CD14-positive monocyte (primary cell): ENCODE results near the gene UPK1B. TPM values are rescaled to one million over a fixed set of nuclear protein-coding genes. Genes with fewer than 3 reads are reported as not detected.

Experiments used
- DNase-seq, 3 donors: peaks; one replicate each; pipeline ENCODE4 v3.0.0-alpha.2; 2011 to 2022
- H2AFZ ChIP-seq: 2 replicates; pipeline ENCODE4 v1.6.0; 2012; ENCODE audit warnings: mild to moderate bottlenecking, low read depth, low read length, inconsistent platforms; ENCODE audit not compliant: insufficient read depth, poor library complexity, severe bottlenecking
- H3K27ac ChIP-seq, 2 donors: 1 replicate in 1 of 2; 2 replicates in 1 of 2; pipeline ENCODE4 v1.5.1; 2012 to 2013; ENCODE audit warnings: low read length in 2 of 2, control low read depth in 1 of 2, inconsistent platforms in 1 of 2, low read depth in 1 of 2, mild to moderate bottlenecking in 1 of 2
- H3K27me3 ChIP-seq, 2 donors: one replicate each; pipeline versions ENCODE4 v1.6.0 to v1.6.1; 2011 to 2013; ENCODE audit warnings: low read length in 2 of 2; ENCODE audit not compliant: control insufficient read depth in 2 of 2, insufficient read depth in 2 of 2
- H3K36me3 ChIP-seq, 2 donors: replicated peaks in 1 of 2; 1 replicate in 1 of 2; 2 replicates in 1 of 2; pipeline versions ENCODE4 v1.5.1 to v1.6.1; 2012 to 2013; ENCODE audit warnings: low read length in 2 of 2, control low read depth in 1 of 2, inconsistent platforms in 1 of 2, mild to moderate bottlenecking in 1 of 2; ENCODE audit not compliant: insufficient read depth in 2 of 2, control insufficient read depth in 1 of 2
- H3K4me1 ChIP-seq, 2 donors: 1 replicate in 1 of 2; 2 replicates in 1 of 2; pipeline versions ENCODE4 v1.5.1 to v1.6.1; 2012 to 2013; ENCODE audit warnings: low read length in 2 of 2, control low read depth in 1 of 2, inconsistent platforms in 1 of 2, mild to moderate bottlenecking in 1 of 2, moderate library complexity in 1 of 2; ENCODE audit not compliant: insufficient read depth in 2 of 2, control insufficient read depth in 1 of 2
- H3K4me2 ChIP-seq: replicated peaks from 2 replicates; pipeline ENCODE3; 2012; ENCODE audit warnings: low read length, moderate library complexity, mild to moderate bottlenecking; ENCODE audit not compliant: poor library complexity, severe bottlenecking; ENCODE audit errors: extremely low read depth
- H3K4me3 ChIP-seq, 3 experiments: fragments of 200-600 bp in 1 of 3; sonication (generic) in 1 of 3; replicated peaks in 1 of 3; 1 replicate in 2 of 3; 2 replicates in 1 of 3; pipeline ENCODE4 v1.5.1; 2011 to 2013; ENCODE audit warnings: low read length in 3 of 3, mild to moderate bottlenecking in 3 of 3, control low read depth in 2 of 3, low read depth in 2 of 3, inconsistent platforms in 1 of 3, moderate library complexity in 1 of 3
- H3K79me2 ChIP-seq: 2 replicates; pipeline ENCODE4 v1.6.0; 2012; ENCODE audit warnings: mild to moderate bottlenecking, control low read depth, inconsistent platforms, low read length, moderate library complexity; ENCODE audit not compliant: insufficient read depth
- H3K9ac ChIP-seq: 2 replicates; pipeline ENCODE4 v1.6.0; 2017; ENCODE audit warnings: low read length, mild to moderate bottlenecking; ENCODE audit not compliant: insufficient read depth, poor library complexity, severe bottlenecking
- H3K9me3 ChIP-seq, 2 donors: replicated peaks in 1 of 2; 1 replicate in 1 of 2; 2 replicates in 1 of 2; pipeline versions ENCODE4 v1.5.1 to v1.6.1; 2012 to 2013; ENCODE audit warnings: low read length in 2 of 2, control low read depth in 1 of 2; ENCODE audit not compliant: control insufficient read depth in 1 of 2, insufficient read depth in 1 of 2
- H4K20me1 ChIP-seq: 2 replicates; pipeline ENCODE4 v1.6.0; 2012; ENCODE audit warnings: mild to moderate bottlenecking, low read length, control low read depth, moderate library complexity; ENCODE audit not compliant: insufficient read depth
- H3K27ac Mint-ChIP-seq, 7 donors: one replicate each; pipeline ENCODE4 v1.8.0; 2020; ENCODE audit warnings: mild to moderate bottlenecking in 7 of 7, mixed read lengths in 7 of 7, moderate library complexity in 6 of 7, inconsistent platforms in 2 of 7
- H3K27me3 Mint-ChIP-seq, 3 donors: one replicate each; pipeline ENCODE4 v1.8.0; 2021 to 2022; ENCODE audit warnings: low read depth in 3 of 3, mild to moderate bottlenecking in 3 of 3, mixed read lengths in 3 of 3, moderate library complexity in 3 of 3, inconsistent platforms in 1 of 3
- H3K36me3 Mint-ChIP-seq, 2 donors: one replicate each; pipeline ENCODE4 v1.8.0; 2020; ENCODE audit warnings: mixed read lengths in 2 of 2, inconsistent platforms in 1 of 2, mild to moderate bottlenecking in 1 of 2
- H3K4me1 Mint-ChIP-seq: one replicate; pipeline ENCODE4 v1.8.0; 2020; ENCODE audit warnings: mild to moderate bottlenecking, mixed read lengths
- H3K4me3 Mint-ChIP-seq, 2 donors: one replicate each; pipeline ENCODE4 v1.8.0; 2020; ENCODE audit warnings: mild to moderate bottlenecking in 2 of 2, mixed read lengths in 2 of 2, moderate library complexity in 1 of 2
- H3K9me3 Mint-ChIP-seq, 7 donors: one replicate each; pipeline ENCODE4 v1.8.0; 2020 to 2022; ENCODE audit warnings: mixed read lengths in 7 of 7, mild to moderate bottlenecking in 6 of 7, moderate library complexity in 6 of 7, inconsistent platforms in 2 of 7
- CTCF ChIP-seq: fragments of 200-600 bp; IDR thresholded peaks from one replicate; pipeline ENCODE4 v1.8.0; 2022; ENCODE audit warnings: antibody characterized with exemption, mild to moderate bottlenecking
- WGBS: methylation state at CpG from one replicate; pipeline ENCODE4 v1.1.5; 2013; ENCODE audit warnings: missing lambda C conversion rate; ENCODE audit not compliant: insufficient coverage; 5-methylcytosine and 5-hydroxymethylcytosine counted together
- intact Hi-C, 2 donors: fragments of 100-400 bp; cut with micrococcal nuclease; formaldehyde crosslinking; loops; one replicate each; pipeline versions ENCODE4 v1.15.0 to v1.15.1; 2023
- polyA plus RNA-seq, 3 donors: library from polyadenylated mRNA; depleted of rRNA in 1 of 3; unstranded in 2 of 3; stranded (reverse) in 1 of 3; fragments of 300-500 nt in 2 of 3; fragments of >200 nt in 1 of 3; fragmentation: Illumina TruSeq in 2 of 3; gene quantifications; 1 replicate in 2 of 3; 2 replicates in 1 of 3; pipeline ENCODE4 v1.2.3, GENCODE V29; 2012 to 2021

UPK1B gene
- polyA plus RNA-seq, 3 donors = not detected

- no peak for TF ChIP-seq CTCF
- Histone ChIP-seq H3K9me3 (no peaks in the 10 kb centered on the region), H3K4me2 (no peak overlapping the region), H4K20me1 (no peaks in the 10 kb centered on the region), H2AFZ (no peak overlapping the region), H3K27me3 (no peaks in the 10 kb centered on the region), H3K36me3 (no peaks in the 10 kb centered on the region), H3K27ac (no peak overlapping the region), H3K79me2 (no peaks in the 10 kb centered on the region), H3K4me1 (no peaks in the 10 kb centered on the region), H3K9ac (no peak overlapping the region), H3K4me3 (no peak overlapping the region)
- Mint-ChIP-seq H3K4me1 (no peaks in the 10 kb centered on the region), H3K27me3 (peaks cover 2 to 4% (median 3%) of the 10 kb centered on the region in 3 donors), H3K36me3 (no peaks in the 10 kb centered on the region), H3K27ac (no peak overlapping the region), H3K4me3 (no peak overlapping the region), H3K9me3 (peaks cover 0 to 1% (median 0%) of the 10 kb centered on the region in 7 donors)
- DNase-seq = no peak
- 100% methylated on average over 1 of the region's 1 CpG for WGBS
- intact Hi-C loops = no loop called here
Observed at GRCh38 chr3:119191800-119192199, 18.4 kb downstream of the UPK1B start.

- intact Hi-C loops = no loop called here
- no peak for TF ChIP-seq CTCF
- H3K4me1 Mint-ChIP-seq = no peaks in the 10 kb centered on the region
- peaks cover 0 to 1% (median 0%) of the 10 kb centered on the region in 7 donors for H3K9me3 Mint-ChIP-seq
- 100% methylated on average over 4 of the region's 7 CpGs for WGBS
- Histone ChIP-seq H3K9me3 (no peaks in the 10 kb centered on the region), H3K4me3 (no peak overlapping the region), H4K20me1 (no peaks in the 10 kb centered on the region), H2AFZ (no peak overlapping the region), H3K36me3 (no peaks in the 10 kb centered on the region), H3K4me2 (no peak overlapping the region), H3K27me3 (no peaks in the 10 kb centered on the region), H3K79me2 (no peaks in the 10 kb centered on the region), H3K27ac (no peak overlapping the region), H3K9ac (no peak overlapping the region), H3K4me1 (no peaks in the 10 kb centered on the region)
- H3K36me3 Mint-ChIP-seq = no peaks in the 10 kb centered on the region
- peaks cover 0 to 3% (median 1%) of the 10 kb centered on the region in 3 donors for H3K27me3 Mint-ChIP-seq
- no peak overlapping the region for H3K4me3 Mint-ChIP-seq
- no peak for DNase-seq
- no peak overlapping the region for H3K27ac Mint-ChIP-seq
Observed at GRCh38 chr3:119194237-119195150, 21.1 kb downstream of the UPK1B start.
